ENCODE data around the gene UBLCP1.
"Not testable (repeated sequence)": the region's sequence is repeated elsewhere in the genome, so short reads cannot be mapped to it uniquely, and the experiment has no call there.

The UBLCP1 gene

GRCh38 chr5:159257007-159257406, 6.1 kb upstream of the UBLCP1 start:
- no peak for DNase-seq

GRCh38 chr5:159257629-159258283, 5.3 kb upstream of the UBLCP1 start:
- no peak for DNase-seq

GRCh38 chr5:159258361-159258760, 4.7 kb upstream of the UBLCP1 start:
- DNase-seq: no peak

GRCh38 chr5:159260212-159260611, 2.9 kb upstream of the UBLCP1 start:
- not testable (repeated sequence) for DNase-seq

GRCh38 chr5:159262472-159262858, 625 bp upstream of the UBLCP1 start:
- peak in 1 of 2 donors; percentile 19 for DNase-seq

- no peak for DNase-seq
These were observed 447 bp downstream of the UBLCP1 start for GRCh38 chr5:159263569-159263905.

- not testable (repeated sequence) for DNase-seq
These were observed 3.7 kb downstream of the UBLCP1 start for GRCh38 chr5:159266764-159267163.

- DNase-seq: no peak
These were observed 6.6 kb downstream of the UBLCP1 start for GRCh38 chr5:159269723-159270122.

GRCh38 chr5:159273923-159274322, 10.8 kb downstream of the UBLCP1 start:
- no peak for DNase-seq

GRCh38 chr5:159274676-159275075, 11.6 kb downstream of the UBLCP1 start:
- DNase-seq: no peak

GRCh38 chr5:159286420-159287035, 23.4 kb downstream of the UBLCP1 start:
- DNase-seq: peak in 1 of 2 donors; percentile 37

- DNase-seq: no peak
These were observed 27.7 kb downstream of the UBLCP1 start for GRCh38 chr5:159290741-159291140.

- DNase-seq: no peak
These were observed 31.8 kb downstream of the UBLCP1 start for GRCh38 chr5:159294921-159295320.

- DNase-seq: not testable (repeated sequence)
These were observed 34.2 kb downstream of the UBLCP1 start for GRCh38 chr5:159297300-159297699.

GRCh38 chr5:159301466-159301865, 38.4 kb downstream of the UBLCP1 start:
- no peak for DNase-seq

- peak in 1 of 2 donors; percentile 2 for DNase-seq
These were observed 39.1 kb downstream of the UBLCP1 start for GRCh38 chr5:159301929-159302860.

GRCh38 chr5:159303286-159303685, 40.2 kb downstream of the UBLCP1 start:
- no peak for DNase-seq

GRCh38 chr5:159304961-159305595, 42.0 kb downstream of the UBLCP1 start:
- DNase-seq: no peak

- DNase-seq: no peak
These were observed 46.8 kb downstream of the UBLCP1 start for GRCh38 chr5:159309689-159310433.

GRCh38 chr5:159310511-159310910, 47.4 kb downstream of the UBLCP1 start:
- peak; percentile 16 to 27 for DNase-seq

GRCh38 chr5:159311063-159311462, 48.0 kb downstream of the UBLCP1 start:
- no peak for DNase-seq

- no peak for DNase-seq
These were observed 50.1 kb downstream of the UBLCP1 start for GRCh38 chr5:159313197-159313596.
